Measurements from ENCODE around the gene ADGRV1.
"Not testable (repeated sequence)": the region's sequence is repeated elsewhere in the genome, so short reads cannot be mapped to it uniquely, and the experiment has no call there.

Gene ADGRV1

GRCh38 chr5:90940227-90940995 is 381.8 kb downstream of the ADGRV1 start:
- peak; percentile 12 for DNase-seq (ENCODE audit: low read depth)

GRCh38 chr5:90941002-90941720 is 382.6 kb downstream of the ADGRV1 start:
- DNase-seq (ENCODE audit: low read depth), result no peak

GRCh38 chr5:90944116-90944515 is 385.5 kb downstream of the ADGRV1 start:
- DNase-seq (ENCODE audit: low read depth), result no peak

GRCh38 chr5:90947667-90948066 is 389.1 kb downstream of the ADGRV1 start:
- no peak for DNase-seq (ENCODE audit: low read depth)

GRCh38 chr5:90948969-90949368 is 390.4 kb downstream of the ADGRV1 start:
- DNase-seq (ENCODE audit: low read depth), result no peak

GRCh38 chr5:90949469-90950358 is 391.1 kb downstream of the ADGRV1 start:
- no peak for DNase-seq (ENCODE audit: low read depth)

GRCh38 chr5:90955001-90955635 is 396.5 kb downstream of the ADGRV1 start:
- no peak for DNase-seq (ENCODE audit: low read depth)

- no peak for DNase-seq (ENCODE audit: low read depth)
These were observed 398.0 kb downstream of the ADGRV1 start for GRCh38 chr5:90956511-90957097.

GRCh38 chr5:90957906-90958305 is 399.3 kb downstream of the ADGRV1 start:
- no peak for DNase-seq (ENCODE audit: low read depth)

- no peak for DNase-seq (ENCODE audit: low read depth)
These were observed 400.7 kb downstream of the ADGRV1 start for GRCh38 chr5:90959262-90959661.

- no peak for DNase-seq (ENCODE audit: low read depth)
These were observed 403.9 kb downstream of the ADGRV1 start for GRCh38 chr5:90962481-90962880.

GRCh38 chr5:90965110-90965685 is 406.6 kb downstream of the ADGRV1 start:
- no peak for DNase-seq (ENCODE audit: low read depth)

- no peak for DNase-seq (ENCODE audit: low read depth)
These were observed 408.8 kb downstream of the ADGRV1 start for GRCh38 chr5:90967443-90967842.

- DNase-seq (ENCODE audit: low read depth), result no peak
These were observed 409.3 kb downstream of the ADGRV1 start for GRCh38 chr5:90967851-90968250.

GRCh38 chr5:90968319-90968718 is 409.7 kb downstream of the ADGRV1 start:
- DNase-seq (ENCODE audit: low read depth), result no peak

GRCh38 chr5:90969945-90970344 is 411.3 kb downstream of the ADGRV1 start:
- DNase-seq (ENCODE audit: low read depth), result not testable (repeated sequence)

GRCh38 chr5:90981177-90981576 is 422.6 kb downstream of the ADGRV1 start:
- no peak for DNase-seq (ENCODE audit: low read depth)

- DNase-seq (ENCODE audit: low read depth), result no peak
These were observed 423.2 kb downstream of the ADGRV1 start for GRCh38 chr5:90981821-90982220.

- no peak for DNase-seq (ENCODE audit: low read depth)
These were observed 424.0 kb downstream of the ADGRV1 start for GRCh38 chr5:90982576-90982975.

- no peak for DNase-seq (ENCODE audit: low read depth)
These were observed 424.6 kb downstream of the ADGRV1 start for GRCh38 chr5:90983148-90983547.

- DNase-seq (ENCODE audit: low read depth), result no peak
These were observed 425.1 kb downstream of the ADGRV1 start for GRCh38 chr5:90983711-90984124.

Measured in stimulated activated CD8-positive, alpha-beta memory T cell treated with anti-CD3 and anti-CD28 coated beads, Interleukin-4, amount 100 ng/mL, for 24 hours (primary cell).